Inferior parietal cortex (tissue), 1 donor: ENCODE results near the gene VSTM4.

Experiments
- DNase-seq: peaks from one replicate; pipeline ENCODE4 v3.0.0-alpha.2; 2016; ENCODE audit errors: extremely low spot score

VSTM4 gene

DNA sequence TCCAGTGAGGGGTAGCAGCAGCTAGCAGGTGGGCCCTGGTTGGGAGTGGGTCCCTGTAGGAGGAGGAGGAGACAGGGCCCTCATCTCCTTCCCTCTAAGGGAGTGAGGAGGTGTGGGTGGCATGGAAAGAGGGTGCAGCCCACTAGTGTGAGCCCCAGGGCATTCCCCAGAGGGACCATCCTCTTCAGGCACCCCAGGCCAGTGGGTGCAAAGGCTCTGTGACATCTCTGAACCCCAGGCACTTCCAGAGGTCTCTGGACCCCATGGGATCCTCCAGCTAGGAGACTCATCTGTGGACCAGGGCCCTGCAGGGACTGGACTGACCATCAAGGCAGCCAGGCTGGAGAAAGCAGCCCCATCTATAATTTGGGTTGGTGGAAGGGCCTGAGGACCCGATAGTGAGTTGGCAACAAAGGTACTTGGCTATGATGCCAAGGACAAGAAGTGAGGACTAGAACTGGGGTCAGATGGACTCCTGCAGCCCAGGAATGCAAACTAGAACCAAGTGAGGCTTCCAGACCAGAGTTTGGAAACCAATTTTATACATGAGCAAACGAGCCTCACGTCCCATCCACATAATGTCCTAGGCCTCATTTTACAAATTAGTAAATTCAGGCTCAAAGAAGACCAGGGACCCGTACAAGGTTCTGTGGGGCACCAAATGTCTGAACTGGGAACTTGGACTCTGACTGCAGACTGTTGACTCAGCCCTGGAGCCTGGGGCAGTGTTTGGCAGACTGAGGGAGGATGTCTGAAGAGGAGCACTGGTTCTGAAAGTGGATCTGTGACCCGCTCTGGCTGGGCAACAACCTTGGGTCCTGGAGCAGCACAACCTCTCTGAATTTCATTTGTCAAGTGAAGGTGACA is 1.4 kb upstream of the VSTM4 start:
- DNase-seq, result no peak

DNA sequence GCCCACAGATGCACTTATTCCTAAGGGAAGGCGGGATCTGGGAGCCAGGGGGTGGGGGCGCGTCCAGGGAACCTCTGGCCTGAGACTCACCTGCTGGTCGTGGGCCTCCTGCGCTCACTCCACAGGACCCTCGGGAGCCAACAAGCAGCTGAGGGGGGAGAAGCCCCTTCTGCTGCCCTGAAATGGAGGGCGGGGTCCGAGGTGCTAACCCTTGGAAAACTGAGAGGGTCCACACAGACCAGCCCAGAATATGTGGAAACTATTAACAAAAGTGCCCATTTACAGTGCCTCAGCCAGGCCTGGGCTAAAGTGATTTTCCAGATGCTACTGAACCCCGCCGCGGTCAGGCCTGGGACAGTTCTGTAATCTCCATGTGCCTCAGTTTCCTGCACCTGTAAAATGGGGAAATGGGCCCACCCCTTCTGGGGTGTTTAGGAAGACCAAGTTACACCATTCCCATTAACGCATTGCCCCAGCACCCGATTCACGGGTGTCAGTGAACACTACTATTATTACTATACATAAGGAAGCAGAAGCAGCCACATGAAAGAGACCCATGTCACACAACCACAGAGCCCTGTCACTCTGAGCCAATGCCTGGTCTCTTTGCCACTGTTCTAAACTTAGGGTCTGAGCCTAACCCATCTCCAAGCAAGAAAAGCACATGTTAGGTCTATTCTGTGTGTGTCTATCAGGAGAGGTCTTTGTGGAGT is 630 bp upstream of the VSTM4 start:
- no peak for DNase-seq

DNA sequence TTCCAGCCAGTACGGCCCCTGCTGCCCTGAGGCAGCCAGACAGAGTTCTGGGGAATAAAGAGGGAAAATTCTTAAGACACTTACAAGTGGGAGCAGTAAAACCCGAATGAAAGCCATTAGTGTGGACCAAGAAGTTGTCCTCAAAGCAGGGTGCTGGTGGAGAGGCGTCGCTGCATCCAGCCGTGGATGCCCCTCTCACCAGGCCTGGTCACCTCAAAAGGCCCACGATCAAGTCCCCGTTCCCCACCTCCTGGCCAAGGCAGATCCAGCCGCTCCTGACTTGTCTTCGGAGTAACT is 656 bp downstream of the VSTM4 start:
- DNase-seq, result no peak

DNA sequence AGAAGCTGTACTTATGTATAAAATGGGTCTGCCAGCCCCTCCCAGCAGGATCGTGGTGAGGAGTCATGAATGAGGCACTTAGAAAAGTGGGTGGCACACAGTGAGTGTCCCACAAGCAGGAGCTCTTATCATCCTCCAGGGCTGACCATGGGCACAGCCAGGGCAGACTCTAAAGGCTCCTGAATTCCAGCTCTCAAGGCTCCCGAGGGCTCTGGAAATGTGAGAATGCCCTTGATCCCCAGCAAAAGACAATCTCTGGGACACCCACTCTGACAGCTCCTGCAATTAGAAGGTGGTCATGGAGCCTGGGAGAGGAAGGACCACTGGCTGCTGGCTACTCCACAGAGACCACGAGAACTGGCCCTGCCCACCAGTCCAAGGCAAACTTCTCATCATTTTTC is 1.6 kb downstream of the VSTM4 start:
- no peak for DNase-seq

DNA sequence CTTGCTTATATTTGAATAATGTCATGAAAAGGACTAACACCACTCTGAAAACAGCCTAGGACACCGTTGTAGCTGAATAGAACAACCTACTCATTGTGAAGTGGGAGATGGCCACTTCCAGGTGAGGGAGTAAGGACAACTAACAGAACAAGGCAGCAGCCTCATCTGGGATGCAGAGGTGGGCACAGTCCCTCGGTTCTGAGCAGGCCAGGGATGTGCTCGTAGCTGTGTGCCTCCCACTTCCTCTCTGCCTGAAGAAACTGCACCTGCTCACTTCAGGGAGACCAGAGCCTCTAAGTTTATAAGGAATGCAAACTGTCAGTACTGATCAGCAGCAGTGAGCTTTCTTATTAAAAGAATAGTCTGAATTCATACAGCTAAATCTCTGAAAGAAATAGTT is 2.5 kb downstream of the VSTM4 start:
- no peak for DNase-seq

DNA sequence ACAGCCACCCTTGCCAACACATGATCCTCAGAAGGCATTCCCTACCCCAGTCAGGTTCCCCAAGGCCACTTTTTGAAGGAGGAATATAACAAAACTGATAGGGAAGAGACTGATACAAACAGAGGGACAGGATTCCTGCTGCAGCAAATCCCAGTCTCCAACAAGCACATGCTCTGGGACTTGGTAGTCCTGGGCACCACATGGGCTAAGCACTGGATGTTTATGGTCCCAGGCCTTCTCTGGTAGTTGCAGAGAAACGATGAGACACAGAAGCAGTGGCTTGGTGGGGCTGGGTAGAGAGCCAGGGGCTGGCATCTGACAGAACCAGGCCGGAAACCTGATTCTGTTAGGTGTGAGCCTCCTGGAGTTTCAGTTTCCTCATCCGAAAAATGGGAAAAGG is 3.2 kb downstream of the VSTM4 start:
- no peak for DNase-seq

DNA sequence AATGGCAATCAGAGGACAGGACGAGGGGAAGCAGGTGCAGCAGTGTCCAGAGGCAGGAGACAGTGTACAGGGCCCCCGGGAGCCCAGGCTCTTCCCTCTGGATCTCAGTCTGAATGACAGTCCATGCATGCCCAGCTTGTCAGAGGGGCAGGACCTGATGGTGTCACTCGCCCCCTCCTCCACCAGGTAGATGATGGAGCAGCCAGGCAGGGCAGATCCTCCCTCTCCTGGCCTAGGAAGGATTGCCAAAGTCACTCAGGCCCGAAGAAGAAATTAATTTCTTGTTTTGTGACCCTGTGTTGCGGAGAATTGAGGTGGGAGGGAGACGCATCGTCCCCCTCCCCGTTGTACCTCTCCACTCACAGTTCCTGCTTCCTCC is 4.0 kb downstream of the VSTM4 start:
- DNase-seq, result no peak

DNA sequence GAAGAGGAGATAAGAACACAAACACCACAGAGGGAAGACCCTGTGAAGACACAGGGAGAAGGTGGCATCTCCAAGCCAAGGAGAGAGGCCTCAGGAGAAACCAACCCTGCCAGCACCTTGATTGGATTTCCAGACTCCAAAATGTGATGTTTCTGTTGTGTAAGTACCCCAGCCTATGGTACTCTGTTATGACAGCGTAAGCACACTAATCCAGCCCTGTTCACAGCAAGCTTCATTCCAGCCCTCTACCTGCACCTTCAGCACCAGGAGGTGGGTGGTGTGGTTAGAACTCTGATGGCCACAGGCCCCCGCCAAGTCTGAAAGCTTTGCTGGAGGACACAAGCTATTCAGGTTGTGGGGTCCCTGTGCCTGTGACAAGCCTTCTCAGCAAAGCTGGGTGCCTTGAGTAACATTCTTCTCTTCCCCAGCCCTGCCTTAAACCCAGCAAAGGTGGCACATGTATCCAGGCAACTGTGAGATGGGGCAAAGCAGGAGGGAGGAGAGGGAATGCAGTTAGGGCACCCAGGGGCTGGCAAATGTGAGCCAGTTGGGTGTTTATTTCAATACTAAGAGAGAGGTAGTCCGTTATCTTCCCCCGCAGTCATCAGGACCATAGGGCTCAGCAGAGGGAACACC is 4.5 kb downstream of the VSTM4 start:
- DNase-seq, result no peak

DNA sequence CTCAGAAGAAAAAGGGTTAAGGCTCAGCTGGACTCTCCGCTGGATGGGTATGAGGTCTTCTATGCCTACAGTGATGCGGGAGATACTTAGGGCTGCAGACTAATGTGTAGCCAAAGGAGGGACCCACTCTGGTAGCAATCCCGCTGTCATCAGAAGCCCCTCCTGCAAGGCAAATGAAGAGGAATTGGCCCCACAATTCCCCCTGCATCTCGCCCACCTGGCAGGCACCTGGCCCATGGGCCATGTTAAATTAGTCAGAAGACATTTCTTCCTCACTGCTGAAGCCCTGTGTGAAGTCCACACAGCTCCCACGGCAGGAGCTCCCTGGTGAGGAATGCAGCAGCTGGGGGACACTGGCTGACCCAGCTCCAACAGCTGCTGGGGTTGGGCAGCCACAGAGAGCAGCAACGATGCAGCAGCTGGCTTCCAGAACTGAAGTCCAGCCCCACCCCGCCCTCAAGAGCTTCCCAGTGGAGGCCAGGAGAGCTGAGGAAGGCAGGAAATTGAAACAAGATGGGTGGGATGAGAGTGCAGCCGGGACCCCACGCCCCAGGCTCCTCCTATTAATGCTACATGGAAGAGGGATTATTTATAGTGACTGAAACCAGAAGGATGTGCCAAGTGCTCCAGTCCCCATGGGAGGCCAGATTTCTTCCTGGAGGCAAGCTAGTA is 5.5 kb downstream of the VSTM4 start:
- no peak for DNase-seq

DNA sequence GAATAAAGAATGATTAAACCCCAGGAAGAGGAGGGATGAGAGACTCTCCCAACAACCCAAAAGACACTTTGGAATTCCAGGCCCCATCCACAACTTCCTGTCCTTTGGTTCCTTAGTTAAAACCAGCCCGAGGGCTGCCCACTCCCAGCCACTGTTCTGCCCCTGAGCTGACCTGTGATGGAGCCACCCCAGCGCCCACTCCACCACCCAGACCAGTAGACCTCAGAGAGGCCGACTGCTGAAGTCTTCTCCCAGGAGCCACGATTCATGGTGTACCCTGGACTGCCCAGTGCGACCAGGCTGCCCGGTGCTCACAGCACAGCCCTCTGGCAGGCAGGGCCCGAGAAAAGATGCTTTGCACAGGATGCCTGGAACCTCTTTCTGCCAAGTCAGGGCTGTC is 6.7 kb downstream of the VSTM4 start:
- DNase-seq, result no peak

DNA sequence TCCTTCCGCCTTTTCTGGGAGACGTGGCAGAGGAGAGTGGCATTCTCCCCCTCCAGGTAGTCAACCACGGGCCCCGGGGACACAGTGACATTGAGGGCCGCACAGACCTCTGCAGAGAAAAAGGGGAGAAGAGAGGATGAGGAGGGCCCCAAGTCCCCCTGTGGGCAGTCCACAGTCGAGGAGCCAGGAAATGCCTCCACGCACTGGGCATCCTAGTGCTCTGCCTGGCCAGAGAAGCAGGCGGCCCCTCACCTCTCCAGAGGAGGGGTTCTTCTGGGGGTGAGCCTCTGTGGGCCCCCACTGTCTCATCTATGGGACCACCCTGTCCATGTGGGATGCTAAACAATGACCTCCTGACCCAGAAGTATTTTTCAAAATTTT is 7.4 kb downstream of the VSTM4 start:
- no peak for DNase-seq

DNA sequence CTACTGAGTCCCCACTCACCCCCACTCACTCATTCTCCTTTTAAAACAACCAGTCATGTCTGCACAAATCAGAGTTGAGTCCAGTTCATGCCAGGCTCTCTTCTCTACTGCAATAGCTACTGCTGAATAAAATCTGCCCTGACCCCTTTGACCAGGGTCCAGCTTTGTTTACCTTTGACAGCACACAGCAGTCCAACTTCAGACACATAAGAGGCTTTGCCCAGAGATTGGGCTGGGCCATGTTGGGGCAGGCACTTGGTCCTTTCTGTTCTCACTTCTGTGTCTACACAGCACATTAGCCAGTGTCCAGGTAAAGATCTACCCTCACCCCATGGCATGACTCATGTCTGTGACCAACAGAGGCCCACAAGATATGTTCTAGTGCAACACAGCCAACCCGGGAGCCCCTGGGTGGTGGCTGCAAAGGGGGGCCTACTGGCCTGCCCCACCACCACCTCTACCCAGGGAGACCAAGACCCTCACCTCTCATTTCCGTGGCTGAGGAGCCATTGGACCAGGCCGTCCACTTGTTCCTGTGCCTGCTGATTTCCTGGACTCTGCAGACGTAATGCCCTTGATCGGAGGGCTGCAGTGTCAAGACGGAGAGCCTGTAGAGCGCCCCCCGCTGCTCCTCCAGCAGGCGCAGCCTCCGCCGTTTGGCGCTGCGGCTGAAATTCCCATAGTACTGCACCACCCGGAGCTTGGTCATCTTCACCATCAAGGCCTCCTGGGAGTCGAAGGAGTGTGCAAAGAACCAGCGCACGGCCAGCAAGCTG is 8.0 kb downstream of the VSTM4 start:
- no peak for DNase-seq

DNA sequence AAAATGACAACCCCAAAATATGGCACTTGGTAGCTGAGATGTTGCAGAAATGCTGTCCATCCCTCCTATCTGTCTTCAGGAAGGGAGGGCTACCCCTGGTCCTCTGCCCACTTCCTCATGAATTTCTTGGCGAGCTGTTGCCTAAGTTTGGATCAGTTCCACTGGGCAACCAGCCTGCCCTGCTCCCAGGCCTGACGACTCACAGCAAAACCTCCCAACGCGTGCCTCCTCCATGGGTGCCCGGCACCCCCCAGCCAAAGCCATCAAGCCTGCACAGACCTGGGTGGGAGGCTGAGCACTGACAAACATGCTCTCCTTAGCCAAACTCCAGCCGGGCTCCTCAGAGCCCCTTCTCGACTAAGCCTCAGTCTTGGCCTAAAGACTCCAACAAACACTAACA is 8.9 kb downstream of the VSTM4 start:
- no peak for DNase-seq

DNA sequence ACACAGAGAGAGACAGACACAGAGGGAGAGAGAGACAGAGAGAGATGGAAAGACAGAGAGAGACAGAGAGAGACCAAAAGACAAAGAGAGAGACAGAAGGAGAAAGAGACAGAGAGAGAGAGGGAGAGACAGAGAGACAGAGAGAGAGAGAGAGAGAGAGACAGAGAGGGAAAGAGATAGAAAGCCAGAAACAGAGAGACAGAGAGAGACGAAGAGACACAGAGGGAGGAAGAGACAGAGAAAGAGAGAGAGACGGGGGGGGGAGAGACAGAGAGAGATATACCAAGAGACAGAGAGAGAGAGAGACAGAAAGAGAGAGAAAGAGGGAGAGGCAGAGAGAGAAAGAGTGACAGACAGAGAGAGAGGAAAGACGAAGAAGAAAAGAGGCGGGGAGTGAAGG is 10.2 kb downstream of the VSTM4 start:
- no peak for DNase-seq

DNA sequence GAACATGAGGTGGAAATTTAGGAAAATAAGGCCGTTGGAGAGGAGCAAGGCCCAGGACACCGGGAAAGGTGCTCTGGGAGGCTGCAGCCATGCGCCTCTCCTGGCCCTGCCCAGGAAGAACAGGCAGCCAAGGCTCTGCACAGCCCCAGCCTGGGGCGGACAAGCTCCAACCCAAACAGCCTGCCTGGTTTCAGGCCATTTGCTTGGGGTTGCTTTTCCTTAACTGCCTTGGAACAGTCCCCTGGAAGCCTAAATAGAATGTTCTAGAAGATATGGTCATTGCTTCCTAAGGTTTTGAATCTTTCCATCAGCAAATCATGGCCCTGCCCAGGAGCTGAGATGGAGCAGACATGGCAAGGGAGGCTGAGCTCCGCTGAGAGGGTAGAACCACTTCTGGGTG is 11.0 kb downstream of the VSTM4 start:
- DNase-seq, result no peak

DNA sequence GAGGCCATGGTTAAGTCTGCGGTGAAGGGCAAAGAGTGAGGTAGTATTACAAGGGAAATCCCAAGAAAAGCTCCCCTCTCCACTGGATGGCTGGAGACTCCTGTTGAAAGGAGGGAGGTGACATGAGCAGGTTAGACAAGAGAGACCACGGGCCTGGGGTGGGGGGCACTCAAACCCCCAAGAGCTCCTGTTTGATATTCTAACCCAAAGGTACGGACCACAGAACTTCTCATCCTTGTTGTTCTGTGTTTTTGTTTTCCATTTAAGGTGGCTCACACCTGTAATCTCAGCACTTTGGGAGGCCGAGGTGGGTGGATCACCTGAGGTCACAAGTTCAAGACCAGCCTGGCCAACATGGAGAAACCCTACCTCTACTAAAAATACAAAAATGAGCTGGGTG is 11.6 kb downstream of the VSTM4 start:
- DNase-seq, result no peak

DNA sequence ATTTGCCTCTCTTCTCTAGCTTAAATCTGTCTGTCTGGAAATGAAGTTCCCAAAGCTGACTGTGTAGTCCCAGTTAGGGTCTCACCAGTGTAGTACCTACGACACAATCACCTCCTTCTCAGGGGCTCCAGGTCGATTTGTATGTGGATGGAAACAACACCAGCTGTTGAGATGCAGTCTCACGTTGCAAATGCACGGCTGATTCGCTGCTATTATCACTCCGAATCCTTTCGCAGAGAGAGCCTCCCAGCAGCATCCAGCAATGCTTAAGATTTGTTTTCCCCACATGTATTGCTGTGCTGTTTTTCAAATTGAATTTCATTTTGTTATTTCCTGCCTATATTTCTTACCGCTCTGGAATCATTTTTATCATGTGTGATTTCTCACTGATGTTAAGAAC is 16.3 kb downstream of the VSTM4 start:
- DNase-seq, result no peak

DNA sequence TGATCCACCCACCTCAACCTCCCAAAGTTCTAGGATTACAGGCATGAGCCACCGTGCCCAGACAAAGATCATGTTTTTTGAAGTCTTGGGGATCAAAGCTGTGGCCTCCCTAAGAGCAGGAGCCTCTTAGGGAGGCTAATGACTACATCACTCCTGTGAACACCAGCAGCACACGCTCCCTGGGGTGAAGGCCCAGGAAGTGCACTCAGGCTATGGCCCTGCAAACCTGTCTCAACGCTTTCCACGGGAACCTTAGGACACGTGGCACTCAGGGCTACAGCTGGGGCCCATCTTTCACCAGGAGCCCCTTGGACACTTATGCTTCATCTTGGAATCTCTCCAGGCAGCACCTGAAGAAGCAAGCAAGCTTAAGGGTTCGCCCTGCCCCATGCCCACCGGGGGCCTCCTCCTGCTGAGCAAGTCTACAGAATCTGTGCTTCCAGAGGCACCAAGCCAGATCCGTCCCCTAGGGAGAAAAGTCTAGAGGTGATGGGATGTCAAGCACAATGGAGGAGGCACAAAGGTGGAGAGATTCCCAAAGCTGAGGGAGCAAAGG is 18.4 kb downstream of the VSTM4 start:
- no peak for DNase-seq

DNA sequence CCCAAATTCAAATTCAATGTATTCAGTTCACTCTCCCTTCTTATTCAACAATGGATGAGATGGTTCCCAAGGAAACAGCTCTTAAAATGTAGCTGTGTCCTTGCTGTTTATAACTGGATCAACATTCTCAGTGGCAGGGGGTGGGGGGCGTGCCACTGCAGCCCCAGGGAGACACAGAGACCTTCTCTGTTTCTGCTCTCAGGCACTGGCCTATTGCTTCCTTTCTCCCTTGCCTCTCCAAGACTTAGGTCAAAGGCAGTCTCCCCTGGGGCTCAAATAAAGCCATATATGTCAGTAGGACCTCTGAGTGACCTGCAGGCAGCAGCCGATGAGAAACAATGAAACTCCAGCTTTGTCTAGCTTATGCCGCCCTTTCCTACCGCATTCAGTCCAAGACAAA is 20.7 kb downstream of the VSTM4 start:
- DNase-seq, result no peak

DNA sequence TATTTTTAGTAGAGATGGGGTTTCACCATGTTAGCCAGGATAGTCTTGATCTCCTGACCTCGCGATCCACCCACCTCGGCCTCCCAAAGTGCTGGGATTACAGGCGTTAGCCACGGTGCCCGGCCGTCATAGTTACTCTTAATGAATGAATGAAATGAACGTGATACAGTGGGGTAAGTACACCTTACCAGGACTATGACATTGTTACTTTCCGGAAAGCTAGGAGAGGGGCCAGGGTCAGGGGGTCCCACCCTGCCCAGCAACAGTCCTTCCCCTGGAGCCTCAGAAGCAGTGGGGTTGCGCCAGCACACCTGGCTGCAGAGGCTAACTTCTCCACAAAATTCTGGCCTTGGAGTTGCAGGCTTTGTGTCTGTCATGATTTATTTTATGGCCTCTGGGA is 21.4 kb downstream of the VSTM4 start:
- no peak for DNase-seq

DNA sequence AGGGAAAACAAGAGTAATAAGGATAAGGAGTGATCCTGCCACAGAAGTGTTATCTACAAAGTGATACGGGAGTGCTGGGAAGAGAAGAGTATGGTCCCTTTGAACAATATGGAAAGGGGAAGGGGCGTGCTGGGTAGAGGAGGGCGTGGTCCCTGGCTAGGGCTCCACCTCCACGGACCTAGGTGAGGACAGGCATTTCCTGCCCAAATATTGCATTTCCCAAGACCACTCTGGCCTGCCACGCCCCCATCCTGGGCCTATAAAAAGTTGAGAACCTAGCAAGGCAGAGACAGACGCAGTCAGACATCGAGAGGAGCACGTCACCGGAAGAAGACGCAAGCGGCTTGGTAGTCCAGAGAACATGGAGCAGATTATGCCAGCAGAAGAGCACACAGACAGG is 22.8 kb downstream of the VSTM4 start:
- no peak for DNase-seq
